Kidney epithelial cell (primary cell): ENCODE data around the gene TMEM171. TPM values are rescaled to one million over a fixed set of nuclear protein-coding genes. Genes with fewer than 3 reads are reported as not detected.
A peak's percentile ranks its signal among the peaks of the same experiment; 100 is the strongest.

Experiments used
- DNase-seq: peaks from one replicate; pipeline ENCODE4 v3.0.0-alpha.2; 2010; ENCODE audit warnings: low read depth
- H3K27me3 ChIP-seq: 2 replicates; pipeline ENCODE4 v1.6.0; 2011; ENCODE audit warnings: low read length; ENCODE audit not compliant: control insufficient read depth, insufficient read depth
- H3K36me3 ChIP-seq: 2 replicates; pipeline ENCODE4 v1.5.1; 2011; ENCODE audit warnings: low read length; ENCODE audit not compliant: control insufficient read depth, insufficient read depth
- H3K4me3 ChIP-seq: 2 replicates; pipeline ENCODE4 v1.5.1; 2011; ENCODE audit warnings: low read depth, mild to moderate bottlenecking, control low read depth, low read length
- CTCF ChIP-seq: IDR thresholded peaks from 2 replicates; pipeline ENCODE4 v1.5.1; 2011; ENCODE audit warnings: mild to moderate bottlenecking, moderate library complexity, low read length, control low read depth, inconsistent platforms; ENCODE audit not compliant: insufficient read depth, poor library complexity, severe bottlenecking
- total RNA-seq: library from RNA; depleted of rRNA; stranded (reverse); fragments of >200 nt; gene quantifications from 2 replicates; pipeline ENCODE4 v1.2.3, GENCODE V29; 2015

The TMEM171 gene
- total RNA-seq, 1 donor from 2014 or later = 3.0 TPM

GRCh38 chr5:73160239-73160671 is 39.9 kb downstream of the TMEM171 start:
- Histone ChIP-seq H3K4me3 (no peak overlapping the region), H3K36me3 (no peaks in the 10 kb centered on the region), H3K27me3 (no peaks in the 10 kb centered on the region)
- no peak for DNase-seq
- no peak for TF ChIP-seq CTCF

- peak; percentile 22 for TF ChIP-seq CTCF
- no peaks in the 10 kb centered on the region for H3K36me3 ChIP-seq
- DNase-seq = no peak
Measured at GRCh38 chr5:73170522-73170921, 50.1 kb downstream of the TMEM171 start.

GRCh38 chr5:73171495-73171894 is 51.1 kb downstream of the TMEM171 start:
- no peak for TF ChIP-seq CTCF
- Histone ChIP-seq H3K36me3 (no peaks in the 10 kb centered on the region), H3K4me3 (no peak overlapping the region), H3K27me3 (no peaks in the 10 kb centered on the region)
- DNase-seq = no peak

More at GRCh38 chr5:73170522-73170921, 50.1 kb downstream of the TMEM171 start:
- Histone ChIP-seq H3K4me3 (no peak overlapping the region), H3K27me3 (peaks cover 1% of the 10 kb centered on the region)

- no peak for TF ChIP-seq CTCF
- DNase-seq = no peak
- no peaks in the 10 kb centered on the region for H3K27me3 ChIP-seq
- no peak within 1 kb of the TSS for H3K4me3 ChIP-seq
- no peaks in the 10 kb centered on the region for H3K36me3 ChIP-seq
Measured at GRCh38 chr5:73172951-73173350, 52.6 kb downstream of the TMEM171 start, which contains the start of gene TMEM174. TSS of gene TMEM174 (plus strand) at chr5:73173193. CDS start at chr5:73173244, 51 bp downstream.

- H3K36me3 ChIP-seq = no peaks in the 10 kb centered on the region
- H3K27me3 ChIP-seq = no peaks in the 10 kb centered on the region
- no peak overlapping the region for H3K4me3 ChIP-seq
- no peak for TF ChIP-seq CTCF
- no peak for DNase-seq
Measured at GRCh38 chr5:73174100-73174815, 53.9 kb downstream of the TMEM171 start.

GRCh38 chr5:73176250-73176649 is 55.9 kb downstream of the TMEM171 start:
- Histone ChIP-seq H3K4me3 (no peak overlapping the region), H3K27me3 (no peaks in the 10 kb centered on the region), H3K36me3 (no peaks in the 10 kb centered on the region)
- no peak for TF ChIP-seq CTCF
- DNase-seq = no peak
